ENCODE measurements around the gene KBTBD4.
"Not testable (repeated sequence)": the region's sequence is repeated elsewhere in the genome, so short reads cannot be mapped to it uniquely, and the experiment has no call there.

The KBTBD4 gene

GRCh38 chr11:47541070-47541469 lies 37.7 kb downstream of the KBTBD4 start:
- no peaks in the 10 kb centered on the region for H3K27me3 ChIP-seq (ENCODE audit: insufficient read depth, low read length)
- H3K4me3 ChIP-seq (ENCODE audit: low read length): no peak overlapping the region
- no peaks in the 10 kb centered on the region for H3K9me3 ChIP-seq (ENCODE audit: low read length)
- H3K4me1 ChIP-seq (ENCODE audit: insufficient read depth, low read length): no peaks in the 10 kb centered on the region
- no peak overlapping the region for H2AFZ ChIP-seq (ENCODE audit: low read depth, low read length)
- no peaks in the 10 kb centered on the region for H3K36me3 ChIP-seq (ENCODE audit: insufficient read depth, low read length)

- Histone ChIP-seq H3K4me3 (ENCODE audit: low read length) (no peak overlapping the region), H3K27me3 (ENCODE audit: insufficient read depth, low read length) (no peaks in the 10 kb centered on the region), H2AFZ (ENCODE audit: low read depth, low read length) (no peak overlapping the region), H3K4me1 (ENCODE audit: insufficient read depth, low read length) (no peaks in the 10 kb centered on the region), H3K9me3 (ENCODE audit: low read length) (no peaks in the 10 kb centered on the region), H3K36me3 (ENCODE audit: insufficient read depth, low read length) (no peaks in the 10 kb centered on the region)
Observed at GRCh38 chr11:47539681-47540039, 39.1 kb downstream of the KBTBD4 start.

DNA sequence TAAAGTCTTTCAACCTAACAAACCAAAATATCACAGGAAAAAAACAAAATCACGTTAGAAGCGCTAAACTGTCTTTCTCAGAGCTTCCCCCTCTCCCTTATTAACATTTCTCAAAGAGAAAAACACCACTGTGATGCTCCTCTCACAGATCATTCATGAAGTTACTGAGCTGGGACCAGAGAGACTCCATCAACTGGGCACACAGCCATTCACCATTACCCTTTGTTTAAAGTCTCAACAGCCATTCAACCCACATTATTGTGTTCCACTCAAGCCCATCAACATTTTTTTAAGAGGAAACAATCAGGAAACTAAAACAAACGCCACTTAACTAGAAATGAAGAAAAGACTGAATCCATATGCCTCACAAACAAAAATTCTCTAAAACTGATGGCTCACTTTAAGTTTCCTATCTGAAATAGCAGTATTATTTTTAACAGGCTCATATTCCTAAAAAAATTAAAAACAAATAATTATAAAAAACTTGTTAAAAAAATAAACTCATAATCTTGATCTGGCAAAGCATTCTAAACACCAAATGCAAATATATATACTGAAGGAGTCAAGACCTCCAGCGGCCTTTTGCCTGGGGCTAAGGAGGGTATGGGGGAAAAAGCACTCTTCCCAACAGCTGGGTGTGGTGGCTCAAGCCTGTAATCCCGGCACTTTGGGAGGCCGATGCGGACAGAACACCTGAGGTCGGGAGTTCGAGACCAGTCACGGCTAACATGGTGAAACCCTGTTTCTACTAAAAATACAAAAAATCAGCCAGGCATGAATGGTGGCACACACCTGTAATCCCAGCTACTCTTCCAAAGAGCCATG lies 39.8 kb downstream of the KBTBD4 start:
- Histone ChIP-seq H2AFZ (ENCODE audit: low read depth, low read length) (no peak overlapping the region), H3K27me3 (ENCODE audit: insufficient read depth, low read length) (no peaks in the 10 kb centered on the region), H3K4me3 (ENCODE audit: low read length) (no peak overlapping the region), H3K36me3 (ENCODE audit: insufficient read depth, low read length) (no peaks in the 10 kb centered on the region), H3K9me3 (ENCODE audit: low read length) (no peaks in the 10 kb centered on the region), H3K4me1 (ENCODE audit: insufficient read depth, low read length) (no peaks in the 10 kb centered on the region)

DNA sequence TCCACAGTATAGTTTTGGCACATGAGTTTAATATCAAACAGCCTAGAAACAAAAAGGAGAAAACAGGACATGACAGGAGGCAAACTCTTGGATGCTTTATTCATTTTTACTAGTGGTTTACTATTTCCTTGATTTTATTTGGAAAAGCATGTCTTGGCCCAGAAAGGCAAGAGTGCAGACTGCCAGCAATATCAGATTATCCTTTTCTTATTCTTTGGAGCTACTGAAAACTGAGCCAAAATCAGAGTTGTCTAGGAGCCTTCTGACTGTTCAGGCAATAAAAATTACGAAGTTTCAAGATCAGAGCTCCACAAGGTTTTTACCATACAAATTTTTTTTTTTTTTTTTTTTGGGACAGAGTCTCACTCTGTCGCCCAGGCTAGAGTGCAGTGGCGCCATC lies 41.9 kb downstream of the KBTBD4 start:
- H3K4me1 ChIP-seq (ENCODE audit: insufficient read depth, low read length): peaks cover 16% of the 10 kb centered on the region
- H3K9me3 ChIP-seq (ENCODE audit: low read length): no peaks in the 10 kb centered on the region
- no peaks in the 10 kb centered on the region for H3K27me3 ChIP-seq (ENCODE audit: insufficient read depth, low read length)
- no peaks in the 10 kb centered on the region for H3K36me3 ChIP-seq (ENCODE audit: insufficient read depth, low read length)
- no peak overlapping the region for H2AFZ ChIP-seq (ENCODE audit: low read depth, low read length)
- no peak overlapping the region for H3K4me3 ChIP-seq (ENCODE audit: low read length)

- Histone ChIP-seq H2AFZ (ENCODE audit: low read depth, low read length) (no peak overlapping the region), H3K27me3 (ENCODE audit: insufficient read depth, low read length) (no peaks in the 10 kb centered on the region), H3K36me3 (ENCODE audit: insufficient read depth, low read length) (no peaks in the 10 kb centered on the region), H3K9me3 (ENCODE audit: low read length) (no peaks in the 10 kb centered on the region), H3K4me3 (ENCODE audit: low read length) (no peak overlapping the region), H3K4me1 (ENCODE audit: insufficient read depth, low read length) (peaks cover 20% of the 10 kb centered on the region)
Observed at GRCh38 chr11:47534704-47535251, 44.0 kb downstream of the KBTBD4 start.

DNA sequence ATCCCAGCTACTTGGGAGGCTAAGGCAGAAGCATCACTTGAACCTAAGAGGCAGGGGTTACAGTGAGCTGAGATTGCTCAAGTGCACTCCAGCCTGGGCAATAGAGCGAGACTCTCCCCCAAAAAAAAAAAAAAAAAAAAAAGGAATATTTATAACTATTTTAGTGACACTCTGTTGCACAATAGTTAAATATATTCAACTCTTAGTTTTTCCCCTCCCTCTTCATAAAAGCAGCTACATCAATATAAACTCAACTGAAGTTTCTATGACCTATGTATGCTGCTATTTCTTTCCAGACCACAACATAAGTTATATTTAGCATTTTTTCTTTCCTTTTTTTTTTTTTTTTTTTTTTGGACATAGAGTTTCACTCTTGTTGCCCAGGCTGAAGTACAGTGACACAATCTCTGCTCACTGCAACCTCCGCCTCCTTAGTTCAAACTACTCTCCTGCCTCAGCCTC lies 45.0 kb downstream of the KBTBD4 start:
- no peaks in the 10 kb centered on the region for H3K27me3 ChIP-seq (ENCODE audit: insufficient read depth, low read length)
- no peak overlapping the region for H2AFZ ChIP-seq (ENCODE audit: low read depth, low read length)
- H3K9me3 ChIP-seq (ENCODE audit: low read length): no peaks in the 10 kb centered on the region
- peaks cover 20% of the 10 kb centered on the region for H3K4me1 ChIP-seq (ENCODE audit: insufficient read depth, low read length)
- no peak overlapping the region for H3K4me3 ChIP-seq (ENCODE audit: low read length)
- peaks cover 3% of the 10 kb centered on the region for H3K36me3 ChIP-seq (ENCODE audit: insufficient read depth, low read length)

DNA sequence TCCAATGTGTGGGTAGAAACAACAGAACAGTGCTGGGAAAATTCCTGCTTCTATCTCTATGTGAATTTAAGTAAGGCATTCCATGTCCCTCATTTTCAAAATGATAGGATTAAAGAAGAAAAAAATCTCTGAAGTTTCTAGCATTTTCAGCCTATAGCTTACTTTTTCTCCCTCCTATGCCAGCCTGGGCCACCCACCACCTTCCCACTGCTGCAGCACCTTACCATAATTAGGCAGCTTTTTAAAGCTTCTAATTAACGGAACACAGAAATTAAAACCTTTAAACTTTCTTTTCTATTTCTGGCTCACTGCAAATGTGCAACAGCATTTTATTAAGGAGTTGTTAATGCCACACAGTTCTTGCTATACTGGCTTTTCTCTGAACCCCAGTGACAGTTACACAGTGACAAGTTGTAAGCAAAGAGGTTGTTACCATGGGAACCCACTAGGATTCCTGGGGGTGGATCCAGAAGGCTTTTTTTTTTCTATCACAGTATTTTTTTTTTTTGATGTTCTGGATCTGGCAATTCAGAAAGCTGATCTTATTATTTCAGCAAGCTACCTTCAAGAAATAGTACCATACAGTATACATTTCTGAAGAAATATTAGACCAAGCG lies 46.1 kb downstream of the KBTBD4 start:
- Histone ChIP-seq H3K4me1 (ENCODE audit: insufficient read depth, low read length) (peaks cover 20% of the 10 kb centered on the region), H3K27me3 (ENCODE audit: insufficient read depth, low read length) (no peaks in the 10 kb centered on the region), H2AFZ (ENCODE audit: low read depth, low read length) (no peak overlapping the region), H3K9me3 (ENCODE audit: low read length) (no peaks in the 10 kb centered on the region), H3K36me3 (ENCODE audit: insufficient read depth, low read length) (peaks cover 3% of the 10 kb centered on the region), H3K4me3 (ENCODE audit: low read length) (no peak overlapping the region)

DNA sequence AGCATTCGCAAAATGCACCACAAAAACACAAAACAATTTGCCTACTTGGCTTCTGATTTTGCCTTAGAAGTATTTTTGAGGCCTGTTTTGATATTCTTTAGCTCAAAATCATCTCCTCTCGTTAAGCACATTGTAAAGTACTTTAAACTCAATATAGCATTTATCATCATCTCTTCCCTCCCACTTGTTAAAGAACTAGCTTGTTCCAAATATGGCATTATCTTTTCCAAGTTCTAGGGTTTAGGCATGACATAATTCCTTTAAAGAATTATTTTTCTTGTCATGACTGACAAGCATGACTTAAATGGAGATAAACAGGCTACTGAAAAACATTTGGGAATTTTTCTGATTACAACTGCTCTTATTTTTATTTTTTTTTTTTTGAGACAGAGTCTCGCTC lies 47.1 kb downstream of the KBTBD4 start:
- Histone ChIP-seq H3K27me3 (ENCODE audit: insufficient read depth, low read length) (no peaks in the 10 kb centered on the region), H3K36me3 (ENCODE audit: insufficient read depth, low read length) (peaks cover 3% of the 10 kb centered on the region), H2AFZ (ENCODE audit: low read depth, low read length) (no peak overlapping the region)

DNA sequence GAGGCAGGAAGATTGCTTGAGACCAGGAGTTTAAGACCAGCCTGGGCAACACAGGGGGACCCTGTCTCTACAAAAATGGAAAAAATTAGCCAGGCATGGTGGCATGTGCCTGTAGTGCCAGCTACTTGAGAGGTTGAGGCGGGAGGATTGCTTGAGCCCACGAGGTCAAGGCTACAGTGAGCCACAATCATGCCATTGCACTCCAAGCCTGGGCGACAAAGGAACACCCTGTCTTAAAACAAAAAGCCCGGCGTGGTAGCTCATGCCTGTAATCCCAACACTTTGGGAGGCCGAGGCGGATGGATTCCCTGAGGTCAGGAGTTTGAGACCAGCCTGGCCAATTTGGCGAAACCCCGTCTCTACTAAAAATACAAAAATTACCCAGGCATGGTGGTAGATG lies 48.0 kb downstream of the KBTBD4 start:
- not testable (repeated sequence) for H3K9me3 ChIP-seq (ENCODE audit: low read length); H3K4me3 ChIP-seq (ENCODE audit: low read length); H3K27me3 ChIP-seq (ENCODE audit: insufficient read depth, low read length); H2AFZ ChIP-seq (ENCODE audit: low read depth, low read length); H3K36me3 ChIP-seq (ENCODE audit: insufficient read depth, low read length)
- peaks cover 22% of the 10 kb centered on the region for H3K4me1 ChIP-seq (ENCODE audit: insufficient read depth, low read length)

More for the DNA sequence above, 47.1 kb downstream of the KBTBD4 start:
- peaks cover 20% of the 10 kb centered on the region for H3K4me1 ChIP-seq (ENCODE audit: insufficient read depth, low read length)
- H3K9me3 ChIP-seq (ENCODE audit: low read length): no peaks in the 10 kb centered on the region
- H3K4me3 ChIP-seq (ENCODE audit: low read length): no peak overlapping the region

- Histone ChIP-seq H3K4me3 (ENCODE audit: low read length) (no peak overlapping the region), H3K27me3 (ENCODE audit: insufficient read depth, low read length) (no peaks in the 10 kb centered on the region), H3K4me1 (ENCODE audit: insufficient read depth, low read length) (peaks cover 30% of the 10 kb centered on the region), H2AFZ (ENCODE audit: low read depth, low read length) (no peak overlapping the region), H3K9me3 (ENCODE audit: low read length) (no peaks in the 10 kb centered on the region), H3K36me3 (ENCODE audit: insufficient read depth, low read length) (peaks cover 3% of the 10 kb centered on the region)
Observed at GRCh38 chr11:47529951-47530350, 48.8 kb downstream of the KBTBD4 start.

GRCh38 chr11:47527186-47527585 lies 51.6 kb downstream of the KBTBD4 start:
- H2AFZ ChIP-seq (ENCODE audit: low read depth, low read length): no peak overlapping the region
- peaks cover 3% of the 10 kb centered on the region for H3K36me3 ChIP-seq (ENCODE audit: insufficient read depth, low read length)
- no peak overlapping the region for H3K4me3 ChIP-seq (ENCODE audit: low read length)
- H3K27me3 ChIP-seq (ENCODE audit: insufficient read depth, low read length): no peaks in the 10 kb centered on the region
- no peaks in the 10 kb centered on the region for H3K9me3 ChIP-seq (ENCODE audit: low read length)
- peaks cover 39% of the 10 kb centered on the region for H3K4me1 ChIP-seq (ENCODE audit: insufficient read depth, low read length)

GRCh38 chr11:47526032-47526431 lies 52.7 kb downstream of the KBTBD4 start:
- not testable (repeated sequence) for H3K4me3 ChIP-seq (ENCODE audit: low read length); H2AFZ ChIP-seq (ENCODE audit: low read depth, low read length); H3K36me3 ChIP-seq (ENCODE audit: insufficient read depth, low read length); H3K27me3 ChIP-seq (ENCODE audit: insufficient read depth, low read length); H3K9me3 ChIP-seq (ENCODE audit: low read length)
- peaks cover 32% of the 10 kb centered on the region for H3K4me1 ChIP-seq (ENCODE audit: insufficient read depth, low read length)

DNA sequence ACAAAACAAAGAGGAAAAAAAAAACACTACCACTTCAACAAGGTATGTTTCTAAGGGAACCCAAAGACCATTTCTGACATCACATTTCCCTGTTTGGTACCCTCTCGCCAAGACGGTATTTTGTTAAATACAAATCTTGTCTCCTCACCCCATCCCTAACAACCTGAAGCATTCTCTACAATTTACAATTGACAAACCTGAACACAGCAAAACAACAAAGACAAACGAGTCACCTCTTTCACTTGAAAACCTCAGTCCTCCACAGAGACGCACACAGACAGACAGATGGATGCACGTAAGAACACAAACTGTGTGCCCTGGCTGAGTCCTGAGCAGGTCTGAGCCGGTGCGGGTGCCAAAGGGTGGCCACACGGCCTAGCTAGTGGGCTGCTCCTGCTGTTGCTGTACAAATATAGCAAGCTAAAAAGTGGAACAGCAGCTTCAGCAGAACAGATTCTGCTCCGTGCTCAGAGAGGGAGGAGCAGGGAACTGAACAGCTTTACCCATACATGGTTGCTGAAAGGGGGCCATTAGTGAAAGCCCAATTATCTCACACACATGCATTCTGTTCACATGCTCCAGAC lies 54.4 kb downstream of the KBTBD4 start:
- Histone ChIP-seq H2AFZ (ENCODE audit: low read depth, low read length) (no peak overlapping the region), H3K36me3 (ENCODE audit: insufficient read depth, low read length) (peaks cover 7% of the 10 kb centered on the region), H3K4me3 (ENCODE audit: low read length) (peak overlapping the region; percentile 6), H3K9me3 (ENCODE audit: low read length) (no peaks in the 10 kb centered on the region), H3K4me1 (ENCODE audit: insufficient read depth, low read length) (peaks cover 32% of the 10 kb centered on the region), H3K27me3 (ENCODE audit: insufficient read depth, low read length) (no peaks in the 10 kb centered on the region)

Measured in neuron (in vitro differentiated cells).